8988T (cell line): ENCODE data around the gene PUS10.
"Not testable (repeated sequence)": the region's sequence is repeated elsewhere in the genome, so short reads cannot be mapped to it uniquely, and the experiment has no call there.

Source experiments
- DNase-seq: peaks from one replicate; pipeline ENCODE4 v3.0.0; 2011

The PUS10 gene

DNA sequence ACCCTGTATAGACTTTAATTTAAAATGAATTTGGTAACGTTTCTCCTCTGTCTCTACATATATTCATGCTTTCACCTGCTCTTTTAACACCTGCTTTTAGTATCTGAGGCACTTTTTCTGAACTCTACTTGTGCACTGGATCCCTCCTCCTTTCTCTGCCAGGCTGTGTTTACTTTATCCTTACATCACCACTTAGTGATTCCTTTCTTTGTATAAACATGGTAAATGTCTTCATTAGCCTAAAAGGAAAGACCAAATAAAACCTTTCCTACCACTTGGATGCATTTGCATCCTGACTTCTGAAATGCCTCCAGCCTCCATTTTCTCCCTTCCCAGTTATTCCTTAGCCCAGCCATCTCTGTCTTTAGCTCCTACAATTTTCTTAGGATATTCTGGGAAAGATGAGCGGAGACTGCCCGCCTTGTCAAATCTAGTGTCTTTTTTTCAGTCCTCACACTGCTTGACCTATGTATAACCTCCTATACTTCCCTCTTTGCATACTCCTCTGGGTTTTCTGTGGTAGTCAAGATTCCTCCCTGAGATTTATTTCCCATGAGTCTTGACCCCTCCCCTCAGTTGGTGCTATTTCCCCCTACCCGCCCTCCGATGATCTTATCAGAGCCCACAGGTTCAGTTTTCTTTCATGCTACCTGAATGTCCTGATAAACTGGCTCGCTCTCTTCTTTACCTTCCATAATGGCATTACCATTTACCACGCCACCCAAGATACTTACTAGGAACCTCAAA lies 91.9 kb downstream of the PUS10 start:
- DNase-seq = no peak

GRCh38 chr2:60907329-60907728 lies 110.7 kb downstream of the PUS10 start:
- no peak for DNase-seq

GRCh38 chr2:60906395-60906794 lies 111.7 kb downstream of the PUS10 start:
- no peak for DNase-seq

DNA sequence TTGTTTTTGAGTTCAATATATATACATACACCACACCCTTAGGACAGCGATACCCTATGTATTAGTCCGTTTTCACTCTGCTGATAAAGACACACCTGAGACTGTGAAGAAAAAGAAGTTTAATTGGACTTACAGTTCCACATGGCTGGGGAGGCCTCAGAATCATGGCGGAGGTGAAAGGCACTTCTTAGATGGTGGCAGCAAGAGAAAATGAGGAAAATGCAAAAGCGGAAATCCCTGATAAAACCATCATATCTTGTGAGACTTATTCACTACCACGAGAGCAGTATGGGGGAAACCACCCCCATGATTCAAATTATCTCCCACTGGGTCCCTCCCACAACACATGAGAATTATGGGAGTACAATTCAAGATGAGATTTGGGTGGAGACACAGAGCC lies 112.2 kb downstream of the PUS10 start:
- not testable (repeated sequence) for DNase-seq

- DNase-seq = not testable (repeated sequence)
Observed at GRCh38 chr2:60901296-60901695, 116.8 kb downstream of the PUS10 start.

DNA sequence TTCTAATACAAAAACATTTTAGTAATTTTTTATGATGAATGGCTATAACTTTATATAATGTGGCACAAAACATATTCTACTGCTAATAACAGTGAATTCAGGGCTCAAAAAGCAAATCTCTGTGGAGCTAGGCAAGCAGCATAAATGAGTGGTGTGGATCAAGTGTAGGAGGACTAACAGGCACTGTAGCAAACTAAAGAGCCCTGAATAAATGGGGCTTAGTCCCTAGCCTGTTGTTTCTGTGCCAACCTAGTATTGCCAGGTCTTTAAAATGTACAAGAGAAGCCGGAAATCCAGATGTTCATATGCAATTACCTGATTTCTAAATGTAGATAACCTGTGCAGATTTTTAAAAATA lies 118.2 kb downstream of the PUS10 start:
- DNase-seq = no peak

GRCh38 chr2:60899230-60899891 lies 118.7 kb downstream of the PUS10 start:
- no peak for DNase-seq

GRCh38 chr2:60898567-60898966 lies 119.5 kb downstream of the PUS10 start:
- no peak for DNase-seq
